Activated CD8-positive, alpha-beta T cell treated with anti-CD3 and anti-CD28 coated beads for 36 hours (primary cell): ENCODE results near the gene SLC35F3. TPM values are rescaled to one million over a fixed set of nuclear protein-coding genes. Genes with fewer than 3 reads are reported as not detected.

Experiments used
- ATAC-seq: fragments of 200-7000 bp; cut with Tn5 transposase; one replicate; pipeline ENCODE4 v1.10.0; 2021; ENCODE audit warnings: mild to moderate bottlenecking, moderate library complexity
- CTCF ChIA-PET: fragments of 350-600 bp; sonication (Branson Sonifier 250); formaldehyde crosslinking; loops from one replicate; lab custom pipeline; 2021; ENCODE audit warnings: antibody characterized with exemption; lab: Charles Lee
- POLR2A ChIA-PET: fragments of 350-600 bp; sonication (Branson Sonifier 250); formaldehyde crosslinking; loops from one replicate; lab custom pipeline; 2021; ENCODE audit warnings: antibody characterized with exemption; lab: Charles Lee
- DNase-seq: peaks from one replicate; pipeline ENCODE4 v3.0.0-alpha.2; 2020
- H3K27ac Mint-ChIP-seq: one replicate; pipeline ENCODE4 v1.8.0; 2021; ENCODE audit warnings: mild to moderate bottlenecking, mixed read lengths
- H3K27me3 Mint-ChIP-seq: one replicate; pipeline ENCODE4 v1.8.0; 2021; ENCODE audit warnings: mixed read lengths
- H3K36me3 Mint-ChIP-seq: one replicate; pipeline ENCODE4 v1.8.0; 2021; ENCODE audit warnings: low read depth, mixed read lengths
- H3K4me1 Mint-ChIP-seq: one replicate; pipeline ENCODE4 v1.8.0; 2021; ENCODE audit warnings: low read depth, mixed read lengths
- H3K4me3 Mint-ChIP-seq: one replicate; pipeline ENCODE4 v1.8.0; 2021; ENCODE audit warnings: mild to moderate bottlenecking, moderate library complexity, mixed read lengths
- H3K9me3 Mint-ChIP-seq: one replicate; pipeline ENCODE4 v1.8.0; 2021; ENCODE audit warnings: mixed read lengths
- intact Hi-C: fragments of 100-400 bp; cut with micrococcal nuclease; formaldehyde crosslinking; loops from one replicate; pipeline ENCODE4 v1.10.0; 2022
- total RNA-seq, 2 experiments: library from RNA; stranded (reverse); gene quantifications; one replicate each; pipeline ENCODE4 v1.2.3, GENCODE V29; 2021
- TF ChIP-seq, protein P1 (sequence below): fragments of 200-600 bp; IDR thresholded peaks from one replicate; pipeline ENCODE4 v1.8.0; 2022; ENCODE audit warnings: antibody characterized with exemption, mild to moderate bottlenecking

SLC35F3 gene
- total RNA-seq, 2 experiments from 2014 or later, result 3.1 to 3.5 TPM

DNA sequence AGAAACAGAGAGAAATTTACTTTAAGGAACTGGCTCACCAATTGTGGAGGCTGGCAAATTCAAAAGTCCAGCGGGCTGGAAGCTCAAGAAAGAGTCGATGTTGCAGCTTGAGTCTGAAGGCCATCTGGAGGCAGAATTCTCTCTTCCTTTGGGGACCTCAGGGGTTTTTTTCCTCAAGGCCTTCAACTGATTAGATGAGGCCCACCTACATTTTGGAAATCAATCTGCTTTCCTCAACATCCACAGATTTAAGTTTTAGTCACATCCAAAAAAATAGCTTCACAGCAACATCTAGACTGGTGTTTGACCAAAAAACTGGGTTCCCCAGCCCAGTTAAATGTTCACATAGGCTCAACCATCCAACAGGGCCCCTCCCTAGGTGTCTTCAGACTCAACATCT is 114.9 kb downstream of the SLC35F3 start:
- POLR2A ChIA-PET, result no interaction called here
- Mint-ChIP-seq H3K4me1 (no peaks in the 10 kb centered on the region), H3K27me3 (peaks cover 8% of the 10 kb centered on the region), H3K9me3 (no peaks in the 10 kb centered on the region), H3K36me3 (no peaks in the 10 kb centered on the region), H3K4me3 (no peak overlapping the region), H3K27ac (no peak overlapping the region)
- DNase-seq (no peak), ATAC-seq (no peak)
- intact Hi-C loops, result no loop called here
- TF ChIP-seq, protein P1, sequence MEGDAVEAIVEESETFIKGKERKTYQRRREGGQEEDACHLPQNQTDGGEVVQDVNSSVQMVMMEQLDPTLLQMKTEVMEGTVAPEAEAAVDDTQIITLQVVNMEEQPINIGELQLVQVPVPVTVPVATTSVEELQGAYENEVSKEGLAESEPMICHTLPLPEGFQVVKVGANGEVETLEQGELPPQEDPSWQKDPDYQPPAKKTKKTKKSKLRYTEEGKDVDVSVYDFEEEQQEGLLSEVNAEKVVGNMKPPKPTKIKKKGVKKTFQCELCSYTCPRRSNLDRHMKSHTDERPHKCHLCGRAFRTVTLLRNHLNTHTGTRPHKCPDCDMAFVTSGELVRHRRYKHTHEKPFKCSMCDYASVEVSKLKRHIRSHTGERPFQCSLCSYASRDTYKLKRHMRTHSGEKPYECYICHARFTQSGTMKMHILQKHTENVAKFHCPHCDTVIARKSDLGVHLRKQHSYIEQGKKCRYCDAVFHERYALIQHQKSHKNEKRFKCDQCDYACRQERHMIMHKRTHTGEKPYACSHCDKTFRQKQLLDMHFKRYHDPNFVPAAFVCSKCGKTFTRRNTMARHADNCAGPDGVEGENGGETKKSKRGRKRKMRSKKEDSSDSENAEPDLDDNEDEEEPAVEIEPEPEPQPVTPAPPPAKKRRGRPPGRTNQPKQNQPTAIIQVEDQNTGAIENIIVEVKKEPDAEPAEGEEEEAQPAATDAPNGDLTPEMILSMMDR, result no peak
- CTCF ChIA-PET, result no interaction called here

DNA sequence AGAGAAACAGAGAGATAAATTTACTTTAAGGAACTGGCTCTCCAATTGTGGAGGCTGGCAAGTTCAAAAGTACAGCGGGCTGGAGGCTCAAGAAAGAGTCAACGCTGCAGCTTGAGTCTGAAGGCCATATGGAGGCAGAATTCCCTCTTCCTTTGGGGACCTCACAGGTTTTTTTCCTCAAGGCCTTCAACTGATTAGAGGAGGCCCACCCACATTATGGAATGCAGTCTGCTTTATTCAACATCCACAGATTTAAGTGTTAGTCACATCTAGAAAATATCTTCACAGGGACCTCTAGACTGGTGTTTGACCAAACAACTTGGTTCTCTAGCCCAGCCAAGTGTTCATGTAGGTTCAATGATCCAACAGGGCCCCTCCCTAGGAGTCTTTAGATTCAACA is 117.8 kb downstream of the SLC35F3 start:
- H3K36me3 Mint-ChIP-seq, result no peaks in the 10 kb centered on the region
- ATAC-seq, result no peak
- CTCF ChIA-PET, result no interaction called here

DNA sequence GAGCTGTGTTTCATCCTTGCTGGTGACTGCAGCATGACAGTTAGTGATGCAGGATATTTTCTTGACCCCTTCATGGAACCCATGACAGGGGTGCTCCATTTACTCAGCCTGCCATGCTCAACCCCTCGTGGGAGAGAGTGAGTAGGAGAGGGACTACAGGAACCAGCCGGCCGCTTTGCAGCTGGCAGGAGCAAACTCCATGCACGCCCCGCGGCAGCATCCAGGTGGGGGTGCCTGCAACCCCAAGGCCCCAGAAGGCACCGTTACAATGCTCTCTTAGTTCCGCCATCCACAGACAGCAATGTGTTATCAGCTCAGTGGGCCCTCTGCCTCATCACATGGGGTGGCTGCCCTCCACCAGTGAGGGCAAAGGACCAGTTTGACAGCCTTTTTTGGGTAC is 135.1 kb downstream of the SLC35F3 start:
- POLR2A ChIA-PET, result no interaction called here
- Mint-ChIP-seq H3K9me3 (no peaks in the 10 kb centered on the region), H3K27ac (no peak overlapping the region), H3K4me3 (no peak overlapping the region), H3K27me3 (peaks cover 2% of the 10 kb centered on the region), H3K36me3 (no peaks in the 10 kb centered on the region), H3K4me1 (no peaks in the 10 kb centered on the region)
- TF ChIP-seq, protein P1, result no peak
- intact Hi-C loops, result no loop called here
- DNase-seq (no peak), ATAC-seq (no peak)
- CTCF ChIA-PET, result no interaction called here

More for the DNA sequence above, 117.8 kb downstream of the SLC35F3 start:
- TF ChIP-seq, protein P1, result no peak
- no peaks in the 10 kb centered on the region for H3K9me3 Mint-ChIP-seq
- no peaks in the 10 kb centered on the region for H3K4me1 Mint-ChIP-seq
- H3K27me3 Mint-ChIP-seq, result peaks cover 3% of the 10 kb centered on the region
- no peak overlapping the region for H3K4me3 Mint-ChIP-seq
- no peak for DNase-seq
- intact Hi-C loops, result no loop called here
- POLR2A ChIA-PET, result no interaction called here
- no peak overlapping the region for H3K27ac Mint-ChIP-seq

DNA sequence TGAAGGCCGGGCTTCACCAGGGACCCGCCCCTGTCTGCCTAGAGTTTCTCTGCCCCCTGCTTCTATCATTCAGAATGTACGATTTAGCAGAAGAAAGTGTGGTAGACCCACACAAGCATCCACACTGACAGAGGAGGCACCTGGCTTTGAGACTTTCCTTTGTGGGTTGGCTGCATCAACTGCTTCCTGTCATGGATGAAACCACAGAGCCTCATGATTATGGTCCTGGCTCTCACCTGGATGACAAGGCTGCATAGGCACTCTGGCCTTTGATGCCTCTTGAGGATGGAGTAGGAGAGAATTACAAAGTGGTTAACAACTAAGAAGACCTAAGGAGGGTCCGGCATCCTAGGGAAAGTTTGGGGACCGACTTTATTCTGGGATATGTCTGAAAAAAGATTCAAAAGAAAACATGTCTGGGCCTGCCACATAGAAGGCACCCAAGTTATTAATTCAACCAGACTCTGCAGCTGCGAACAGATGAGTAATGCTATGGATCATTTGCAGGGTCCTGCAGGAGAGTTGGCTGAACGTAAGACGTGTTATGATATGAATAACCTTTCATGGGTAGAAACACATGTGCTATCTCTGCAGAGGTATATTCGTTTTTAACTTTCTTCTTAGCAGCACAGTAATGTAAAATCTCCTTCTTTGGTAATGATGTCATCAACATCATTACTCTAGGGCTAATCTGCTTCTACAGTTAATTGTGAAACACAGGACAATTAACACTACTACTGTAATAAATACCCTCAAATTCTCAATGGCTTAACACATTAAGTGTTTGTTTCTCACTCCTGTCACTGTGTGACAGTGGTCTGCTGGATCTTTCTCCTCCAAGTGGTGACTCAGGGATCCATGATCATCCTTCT is 136.2 kb downstream of the SLC35F3 start:
- TF ChIP-seq, protein P1, result no peak
- ATAC-seq (no peak), DNase-seq (no peak)
- H3K36me3 Mint-ChIP-seq, result no peaks in the 10 kb centered on the region
- POLR2A ChIA-PET, result no interaction called here
- H3K27ac Mint-ChIP-seq, result no peak overlapping the region
- H3K27me3 Mint-ChIP-seq, result peaks cover 2% of the 10 kb centered on the region
- intact Hi-C loops, result no loop called here
- no peak overlapping the region for H3K4me3 Mint-ChIP-seq
- CTCF ChIA-PET, result no interaction called here
- H3K4me1 Mint-ChIP-seq, result no peaks in the 10 kb centered on the region
- no peaks in the 10 kb centered on the region for H3K9me3 Mint-ChIP-seq

DNA sequence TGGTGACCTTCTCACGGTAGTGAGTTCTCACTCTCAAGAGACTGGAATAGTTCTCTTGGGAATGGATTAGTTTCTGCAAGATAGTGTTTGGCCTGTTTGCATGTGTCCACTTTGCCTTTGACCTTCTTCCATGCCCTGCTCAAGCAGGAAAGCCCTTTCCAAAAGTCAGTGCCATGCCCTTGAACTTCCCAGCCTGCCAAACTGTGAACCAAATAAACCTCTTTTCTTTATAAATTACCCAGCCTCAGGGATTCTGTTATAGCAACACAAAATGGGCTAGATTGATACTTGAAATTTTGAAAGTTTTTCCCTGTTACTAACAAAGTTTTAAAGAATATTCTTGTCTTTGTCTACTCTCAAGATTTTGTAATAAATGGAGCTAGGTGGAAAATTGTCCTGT is 139.6 kb downstream of the SLC35F3 start:
- Mint-ChIP-seq H3K4me1 (no peaks in the 10 kb centered on the region), H3K27ac (no peak overlapping the region), H3K36me3 (no peaks in the 10 kb centered on the region), H3K9me3 (peaks cover 5% of the 10 kb centered on the region), H3K27me3 (peaks cover 4% of the 10 kb centered on the region), H3K4me3 (no peak overlapping the region)
- ChIA-PET CTCF (no interaction called here), POLR2A (interaction anchor here (0.5 kb wide), 1 partner anchor 524 kb away, joined by 3 read pairs; no protein-coding TSS in a partner anchor)
- intact Hi-C loops, result no loop called here
- TF ChIP-seq, protein P1, result no peak
- ATAC-seq (no peak), DNase-seq (no peak)
